ENCODE data around the gene CD44.

The CD44 gene

GRCh38 chr11:35234460-35235156 lies 95.6 kb downstream of the CD44 start:
- TF ChIP-seq CTCF (IDR thresholded peaks at IDR 0.05; ENCODE audit: low read depth, low read length, missing control alignments) = no peak
- H3K4me3 ChIP-seq (ENCODE audit: low read depth, low read length) = no peak overlapping the region
- DNase-seq (ENCODE audit: low read depth) = no peak

GRCh38 chr11:35235157-35235468 lies 96.1 kb downstream of the CD44 start:
- no peak overlapping the region for H3K4me3 ChIP-seq (ENCODE audit: low read depth, low read length)
- no peak for TF ChIP-seq CTCF (IDR thresholded peaks at IDR 0.05; ENCODE audit: low read depth, low read length, missing control alignments)
- no peak for DNase-seq (ENCODE audit: low read depth)

GRCh38 chr11:35235498-35235897 lies 96.5 kb downstream of the CD44 start:
- no peak for TF ChIP-seq CTCF (IDR thresholded peaks at IDR 0.05; ENCODE audit: low read depth, low read length, missing control alignments)
- no peak overlapping the region for H3K4me3 ChIP-seq (ENCODE audit: low read depth, low read length)
- no peak for DNase-seq (ENCODE audit: low read depth)

GRCh38 chr11:35235936-35236666 lies 97.1 kb downstream of the CD44 start:
- TF ChIP-seq CTCF (IDR thresholded peaks at IDR 0.05; ENCODE audit: low read depth, low read length, missing control alignments) = no peak
- no peak overlapping the region for H3K4me3 ChIP-seq (ENCODE audit: low read depth, low read length)
- DNase-seq (ENCODE audit: low read depth) = no peak

- TF ChIP-seq CTCF (IDR thresholded peaks at IDR 0.05; ENCODE audit: low read depth, low read length, missing control alignments) = no peak
- no peak for DNase-seq (ENCODE audit: low read depth)
These were observed 97.7 kb downstream of the CD44 start for GRCh38 chr11:35236667-35237003.

GRCh38 chr11:35237351-35237750 lies 98.4 kb downstream of the CD44 start:
- TF ChIP-seq CTCF (IDR thresholded peaks at IDR 0.05; ENCODE audit: low read depth, low read length, missing control alignments) = no peak
- H3K4me3 ChIP-seq (ENCODE audit: low read depth, low read length) = no peak overlapping the region
- no peak for DNase-seq (ENCODE audit: low read depth)

More at GRCh38 chr11:35236667-35237003, 97.7 kb downstream of the CD44 start:
- H3K4me3 ChIP-seq (ENCODE audit: low read depth, low read length) = no peak overlapping the region
